Measurements from ENCODE around the gene DLG1. TPM values are rescaled to one million over a fixed set of nuclear protein-coding genes. Genes with fewer than 3 reads are reported as not detected.

The DLG1 gene
- total RNA-seq, 1 experiment from 2014 or later: 121 TPM

DNA sequence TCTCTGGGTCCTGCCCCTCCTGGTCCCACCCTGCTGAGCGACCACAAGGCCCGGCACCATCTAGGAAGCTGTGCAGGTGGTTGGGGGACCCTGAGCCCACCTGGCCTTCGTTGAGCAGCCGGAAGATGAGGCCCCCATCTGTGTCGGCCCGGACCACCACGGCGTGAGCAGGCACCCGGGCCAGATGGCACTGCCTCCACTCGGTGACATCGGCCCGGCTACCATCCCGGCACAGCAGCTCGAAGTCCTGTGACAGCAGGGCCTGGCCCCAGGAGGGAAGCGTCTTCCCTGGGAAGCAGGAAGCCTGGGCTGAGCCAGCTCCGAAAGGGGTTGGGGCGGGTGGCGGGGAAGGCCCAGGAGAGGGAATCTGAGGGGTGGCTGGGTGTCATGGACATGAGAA lies 281.4 kb downstream of the DLG1 start:
- H3K4me3 Mint-ChIP-seq (ENCODE audit: unreplicated experiment): no peak overlapping the region
- no peak for DNase-seq (ENCODE audit: unreplicated experiment)
- H3K4me1 Mint-ChIP-seq (ENCODE audit: insufficient read depth, unreplicated experiment): no peaks in the 10 kb centered on the region
- intact Hi-C loops (cut with micrococcal nuclease): no loop called here
- no peaks in the 10 kb centered on the region for H3K9me3 Mint-ChIP-seq (ENCODE audit: unreplicated experiment)
- ChIA-PET POLR2A (interaction anchor here (0.6 kb wide), 3 partner anchors 19 to 589 kb away, joined by 3 read pairs; no protein-coding TSS in a partner anchor), CTCF (no interaction called here)
- TF ChIP-seq, protein P1, sequence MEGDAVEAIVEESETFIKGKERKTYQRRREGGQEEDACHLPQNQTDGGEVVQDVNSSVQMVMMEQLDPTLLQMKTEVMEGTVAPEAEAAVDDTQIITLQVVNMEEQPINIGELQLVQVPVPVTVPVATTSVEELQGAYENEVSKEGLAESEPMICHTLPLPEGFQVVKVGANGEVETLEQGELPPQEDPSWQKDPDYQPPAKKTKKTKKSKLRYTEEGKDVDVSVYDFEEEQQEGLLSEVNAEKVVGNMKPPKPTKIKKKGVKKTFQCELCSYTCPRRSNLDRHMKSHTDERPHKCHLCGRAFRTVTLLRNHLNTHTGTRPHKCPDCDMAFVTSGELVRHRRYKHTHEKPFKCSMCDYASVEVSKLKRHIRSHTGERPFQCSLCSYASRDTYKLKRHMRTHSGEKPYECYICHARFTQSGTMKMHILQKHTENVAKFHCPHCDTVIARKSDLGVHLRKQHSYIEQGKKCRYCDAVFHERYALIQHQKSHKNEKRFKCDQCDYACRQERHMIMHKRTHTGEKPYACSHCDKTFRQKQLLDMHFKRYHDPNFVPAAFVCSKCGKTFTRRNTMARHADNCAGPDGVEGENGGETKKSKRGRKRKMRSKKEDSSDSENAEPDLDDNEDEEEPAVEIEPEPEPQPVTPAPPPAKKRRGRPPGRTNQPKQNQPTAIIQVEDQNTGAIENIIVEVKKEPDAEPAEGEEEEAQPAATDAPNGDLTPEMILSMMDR (IDR thresholded peaks at IDR 0.05; ENCODE audit: unreplicated experiment): no peak
- no peak overlapping the region for H3K27ac Mint-ChIP-seq (ENCODE audit: low read depth, unreplicated experiment)
- H3K36me3 Mint-ChIP-seq (ENCODE audit: insufficient read depth, unreplicated experiment): no peaks in the 10 kb centered on the region
- BruUV-seq (replicated peaks): no TSS peak
- no peaks in the 10 kb centered on the region for H3K27me3 Mint-ChIP-seq (ENCODE audit: insufficient read depth, unreplicated experiment)

DNA sequence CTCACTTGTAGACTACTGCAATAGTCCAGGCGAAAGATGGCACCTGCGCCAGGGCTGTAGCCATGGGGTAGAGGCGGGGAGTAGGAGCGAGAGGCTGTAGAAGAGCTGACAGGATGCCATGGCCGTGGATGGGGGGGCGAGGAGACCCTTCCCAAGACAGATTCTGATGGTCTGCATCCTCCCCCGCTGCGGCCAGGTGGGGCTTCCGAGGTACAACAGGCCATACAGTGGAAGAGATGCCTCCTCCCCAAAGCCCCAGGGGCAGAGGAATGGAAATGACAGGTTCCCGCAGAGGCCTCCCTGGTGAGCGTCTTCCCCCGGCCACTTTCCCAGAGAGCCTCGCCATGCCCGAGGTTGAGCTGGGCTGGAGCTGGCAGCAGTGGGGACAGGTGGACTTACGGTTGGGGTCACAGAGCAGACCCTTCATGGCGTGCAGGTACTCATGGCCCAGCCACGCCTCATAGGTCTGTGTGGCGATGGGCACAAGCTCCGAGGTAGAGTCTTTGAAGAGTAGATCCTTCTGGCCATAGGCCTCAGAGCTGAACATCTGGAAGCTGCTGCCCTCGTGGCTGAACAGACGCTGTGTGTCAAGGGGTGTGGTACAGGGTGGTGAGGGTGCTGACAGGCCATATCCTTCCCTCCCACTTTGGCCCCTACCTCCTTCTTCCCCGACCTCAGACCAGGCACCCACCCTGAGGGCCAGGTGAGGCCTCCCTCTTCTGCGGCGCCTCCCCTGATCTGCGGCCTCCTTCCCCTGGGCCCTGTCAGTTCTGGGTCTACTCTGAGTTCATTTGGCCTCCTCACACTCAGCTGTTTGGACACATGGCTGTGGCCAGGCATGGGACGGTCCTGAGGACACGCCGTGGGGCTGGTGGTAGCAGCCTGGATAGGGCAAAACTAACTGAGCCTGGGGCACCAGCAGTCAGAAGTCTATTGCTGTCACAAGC lies 282.3 kb downstream of the DLG1 start:
- H3K27ac Mint-ChIP-seq (ENCODE audit: low read depth, unreplicated experiment): no peak overlapping the region
- ChIA-PET POLR2A (interaction anchor here (0.6 kb wide), 1 partner anchor 18 kb away, joined by 3 read pairs; no protein-coding TSS in a partner anchor), CTCF (interaction anchor here (0.6 to 0.7 kb wide), 2 partner anchors 13 to 42 kb away, joined by 3 read pairs; partner anchors contain the start of gene MELTF)

DNA sequence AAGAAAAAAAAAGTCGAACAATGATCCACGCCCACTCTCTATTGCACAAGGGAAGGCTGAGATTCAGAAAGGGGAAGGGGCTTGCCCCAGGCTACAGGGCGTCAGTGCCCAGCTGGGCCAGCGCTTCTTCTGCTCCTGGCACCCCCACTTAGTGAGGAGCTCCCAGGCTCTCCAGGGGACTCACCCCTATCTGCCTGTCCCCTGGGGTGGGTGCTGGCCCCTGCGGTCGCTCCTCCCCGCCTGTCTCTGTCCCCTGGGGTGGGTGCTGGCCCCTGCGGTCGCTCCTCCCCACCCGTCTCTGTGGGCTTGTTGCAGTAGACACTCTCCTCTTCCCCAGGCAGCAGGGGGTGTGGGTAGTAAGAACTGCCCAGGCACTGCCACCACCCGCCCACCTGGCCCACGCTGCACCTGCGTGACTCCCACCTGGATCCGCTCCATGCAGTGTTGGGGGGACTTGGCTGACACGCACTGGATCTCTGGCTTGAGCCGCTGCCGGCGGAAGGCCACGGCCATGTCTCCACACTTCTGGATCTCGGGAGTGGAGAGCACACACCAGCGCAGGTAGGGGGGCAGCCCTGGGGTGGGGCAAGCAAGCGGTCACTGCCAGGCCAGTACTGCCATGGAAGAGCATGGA lies 283.4 kb downstream of the DLG1 start:
- intact Hi-C loops (cut with micrococcal nuclease): no loop called here
- no peak for DNase-seq (ENCODE audit: unreplicated experiment)
- POLR2A ChIA-PET: no interaction called here
- Mint-ChIP-seq H3K36me3 (ENCODE audit: insufficient read depth, unreplicated experiment) (no peaks in the 10 kb centered on the region), H3K4me1 (ENCODE audit: insufficient read depth, unreplicated experiment) (no peaks in the 10 kb centered on the region), H3K27ac (ENCODE audit: low read depth, unreplicated experiment) (no peak overlapping the region), H3K27me3 (ENCODE audit: insufficient read depth, unreplicated experiment) (no peaks in the 10 kb centered on the region), H3K9me3 (ENCODE audit: unreplicated experiment) (no peaks in the 10 kb centered on the region), H3K4me3 (ENCODE audit: unreplicated experiment) (no peak overlapping the region)
- TF ChIP-seq, protein P1 (IDR thresholded peaks at IDR 0.05; ENCODE audit: unreplicated experiment): no peak
- no TSS peak for BruUV-seq (replicated peaks)
- CTCF ChIA-PET: interaction anchor here (0.7 to 0.8 kb wide), 2 partner anchors 14 to 41 kb away, joined by 3 to 4 read pairs; no protein-coding TSS in a partner anchor

More for the DNA sequence above, 282.3 kb downstream of the DLG1 start:
- Mint-ChIP-seq H3K27me3 (ENCODE audit: insufficient read depth, unreplicated experiment) (no peaks in the 10 kb centered on the region), H3K36me3 (ENCODE audit: insufficient read depth, unreplicated experiment) (no peaks in the 10 kb centered on the region), H3K4me3 (ENCODE audit: unreplicated experiment) (no peak overlapping the region), H3K4me1 (ENCODE audit: insufficient read depth, unreplicated experiment) (no peaks in the 10 kb centered on the region), H3K9me3 (ENCODE audit: unreplicated experiment) (no peaks in the 10 kb centered on the region)
- TF ChIP-seq, protein P1 (IDR thresholded peaks at IDR 0.05; ENCODE audit: unreplicated experiment): no peak
- intact Hi-C loops (cut with micrococcal nuclease): no loop called here
- BruUV-seq (replicated peaks): no TSS peak
- DNase-seq (ENCODE audit: unreplicated experiment): no peak

DNA sequence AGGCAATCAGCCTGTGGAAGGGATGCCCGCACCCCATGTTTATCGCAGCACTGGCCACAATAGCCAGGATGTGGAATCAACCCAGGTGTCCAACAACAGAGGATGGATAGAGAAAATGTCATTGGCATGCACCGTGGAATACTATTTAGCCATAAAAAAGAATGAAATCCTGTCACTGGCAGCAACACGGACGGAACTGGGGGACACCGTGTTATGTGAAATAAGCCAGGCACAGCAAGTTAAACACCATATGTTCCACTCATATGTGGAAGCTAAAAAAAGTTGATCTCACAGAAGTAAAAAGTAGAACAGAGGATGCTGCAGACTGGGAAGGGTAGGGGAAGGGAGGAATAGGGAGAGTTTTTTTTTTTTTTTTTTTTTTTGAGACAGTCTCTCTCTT lies 284.4 kb downstream of the DLG1 start:
- ChIA-PET POLR2A (no interaction called here), CTCF (interaction anchor here (0.6 kb wide), 1 partner anchor 1168 kb away, joined by 5 read pairs; no protein-coding TSS in a partner anchor)
- BruUV-seq (replicated peaks): no TSS peak
- H3K27ac Mint-ChIP-seq (ENCODE audit: low read depth, unreplicated experiment): no peak overlapping the region
- no peaks in the 10 kb centered on the region for H3K36me3 Mint-ChIP-seq (ENCODE audit: insufficient read depth, unreplicated experiment)
- no peaks in the 10 kb centered on the region for H3K4me1 Mint-ChIP-seq (ENCODE audit: insufficient read depth, unreplicated experiment)
- no peak overlapping the region for H3K4me3 Mint-ChIP-seq (ENCODE audit: unreplicated experiment)
- DNase-seq (ENCODE audit: unreplicated experiment): no peak
- H3K27me3 Mint-ChIP-seq (ENCODE audit: insufficient read depth, unreplicated experiment): no peaks in the 10 kb centered on the region
- H3K9me3 Mint-ChIP-seq (ENCODE audit: unreplicated experiment): no peaks in the 10 kb centered on the region
- intact Hi-C loops (cut with micrococcal nuclease): no loop called here
- TF ChIP-seq, protein P1 (IDR thresholded peaks at IDR 0.05; ENCODE audit: unreplicated experiment): no peak
